ENCODE results near the gene CYFIP2.
A peak's percentile ranks its signal among the peaks of the same experiment; 100 is the strongest.

The CYFIP2 gene

DNA sequence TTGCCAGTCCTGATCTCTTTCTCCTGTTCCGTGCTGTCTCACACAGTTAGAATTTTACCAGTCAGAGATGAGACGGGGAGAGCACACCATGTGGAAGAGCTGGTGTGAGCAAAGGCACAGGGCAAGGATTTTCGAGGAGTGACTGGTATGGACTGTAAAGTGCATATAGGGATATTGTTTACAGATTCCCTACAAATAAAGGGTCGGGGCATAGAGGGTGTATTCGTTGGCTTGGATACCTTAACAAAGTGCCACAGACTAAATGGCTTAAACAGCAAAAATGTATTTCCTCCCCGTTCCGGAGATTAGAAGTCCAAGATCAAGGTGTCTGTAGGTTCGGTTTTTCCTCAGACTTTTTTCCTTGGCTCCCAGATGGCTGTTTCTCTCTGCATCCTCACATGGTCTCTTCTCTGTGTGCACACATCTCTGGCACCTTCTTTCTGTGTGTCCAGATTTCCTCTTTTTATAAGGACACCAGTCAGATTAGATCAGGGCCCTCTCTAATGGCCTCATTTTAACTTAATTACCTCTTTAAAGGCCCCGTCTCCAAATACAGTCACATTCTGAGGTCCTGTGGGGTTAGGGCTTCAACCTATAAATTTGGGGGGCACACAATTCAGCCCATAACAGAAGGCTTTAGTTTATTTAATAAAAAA lies 23.4 kb downstream of the CYFIP2 start:
- DNase-seq, result no peak

DNA sequence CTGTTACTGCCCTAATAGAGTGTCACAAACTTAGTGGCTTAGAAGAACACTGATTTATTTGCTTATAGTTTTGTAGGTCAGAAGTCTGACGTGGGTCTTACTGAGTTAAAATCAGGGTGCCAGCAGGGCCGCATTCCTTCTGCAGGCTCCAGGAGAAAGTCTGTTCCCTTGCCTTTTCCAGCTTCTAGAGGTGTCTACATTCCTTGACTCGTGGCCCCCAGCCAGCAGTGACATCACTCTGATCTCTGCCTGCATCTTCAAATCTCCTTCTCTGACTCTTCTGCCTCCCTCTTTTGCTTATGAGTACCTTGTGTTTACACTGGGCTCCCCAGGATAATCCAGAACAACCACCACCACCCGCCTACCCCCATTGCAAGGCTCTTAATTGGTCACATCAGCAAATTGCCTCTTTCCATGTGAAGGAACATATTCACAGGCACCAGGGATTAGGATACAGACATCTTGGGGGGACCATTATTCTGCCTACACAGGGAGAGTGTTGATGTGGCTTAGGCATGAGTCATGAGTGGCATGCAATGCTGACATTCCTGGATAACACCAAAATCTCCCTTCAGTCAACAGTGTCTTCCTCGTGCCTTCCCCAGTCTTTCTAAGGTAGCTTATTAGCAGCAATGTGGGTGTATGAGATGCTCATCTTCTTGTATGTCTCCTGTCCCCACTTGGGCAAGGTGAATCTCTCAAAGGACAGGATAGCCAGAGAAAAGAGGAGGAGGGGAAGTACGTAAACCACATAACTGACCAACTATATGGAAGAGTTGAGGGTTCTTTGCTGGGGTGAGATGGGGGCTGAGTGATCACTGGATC lies 24.4 kb downstream of the CYFIP2 start:
- no peak for DNase-seq

DNA sequence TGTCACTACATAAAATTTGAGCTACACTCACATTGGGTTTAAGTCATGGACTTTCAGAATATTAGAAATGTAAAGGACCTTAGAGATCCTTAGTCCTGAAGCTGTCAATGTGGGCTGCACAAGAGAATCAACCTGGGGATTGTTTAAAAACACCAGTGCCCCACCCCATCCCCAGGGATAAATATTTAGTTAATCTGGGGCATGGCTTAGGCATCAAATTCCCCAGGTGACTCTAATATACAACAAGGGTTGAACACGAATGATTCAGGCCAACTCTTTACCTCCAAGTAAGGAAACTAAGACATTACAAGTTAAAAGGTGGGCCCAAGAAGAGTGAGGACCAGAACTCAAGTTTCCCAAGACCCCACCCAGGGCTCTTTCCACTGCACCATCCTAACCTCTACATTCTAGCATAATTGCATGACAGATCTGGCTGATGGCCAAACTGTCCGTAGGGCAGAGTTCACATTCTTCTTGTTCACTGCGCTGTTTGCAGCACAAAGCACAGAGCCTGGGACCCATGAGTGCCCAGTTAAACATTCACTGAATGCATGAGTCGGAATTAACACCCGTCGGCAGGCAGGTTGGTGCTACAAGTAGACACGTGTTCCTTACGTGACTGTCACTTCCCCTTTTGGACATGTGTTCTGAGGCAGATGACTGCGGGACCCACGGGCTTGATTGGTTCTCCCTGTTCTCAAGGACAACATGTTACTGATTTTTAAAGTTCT lies 25.2 kb downstream of the CYFIP2 start:
- no peak for DNase-seq

DNA sequence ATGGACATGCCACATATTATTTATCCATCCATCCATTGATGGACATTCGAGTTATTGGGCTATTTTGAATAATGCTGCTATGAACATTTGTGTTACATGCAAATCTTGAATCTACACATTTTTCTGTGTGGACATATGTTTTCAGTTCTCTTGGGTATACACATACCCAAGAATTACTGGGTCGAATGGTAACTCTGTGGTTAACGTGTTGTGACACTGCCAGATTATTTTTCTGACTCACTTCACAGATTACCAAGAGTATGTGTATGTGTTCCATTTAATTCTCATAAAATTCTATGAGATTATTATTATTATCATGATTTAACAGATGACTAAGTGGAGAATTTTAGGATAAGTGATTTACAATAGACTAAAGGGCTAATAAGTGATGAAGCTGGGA lies 26.7 kb downstream of the CYFIP2 start:
- no peak for DNase-seq

DNA sequence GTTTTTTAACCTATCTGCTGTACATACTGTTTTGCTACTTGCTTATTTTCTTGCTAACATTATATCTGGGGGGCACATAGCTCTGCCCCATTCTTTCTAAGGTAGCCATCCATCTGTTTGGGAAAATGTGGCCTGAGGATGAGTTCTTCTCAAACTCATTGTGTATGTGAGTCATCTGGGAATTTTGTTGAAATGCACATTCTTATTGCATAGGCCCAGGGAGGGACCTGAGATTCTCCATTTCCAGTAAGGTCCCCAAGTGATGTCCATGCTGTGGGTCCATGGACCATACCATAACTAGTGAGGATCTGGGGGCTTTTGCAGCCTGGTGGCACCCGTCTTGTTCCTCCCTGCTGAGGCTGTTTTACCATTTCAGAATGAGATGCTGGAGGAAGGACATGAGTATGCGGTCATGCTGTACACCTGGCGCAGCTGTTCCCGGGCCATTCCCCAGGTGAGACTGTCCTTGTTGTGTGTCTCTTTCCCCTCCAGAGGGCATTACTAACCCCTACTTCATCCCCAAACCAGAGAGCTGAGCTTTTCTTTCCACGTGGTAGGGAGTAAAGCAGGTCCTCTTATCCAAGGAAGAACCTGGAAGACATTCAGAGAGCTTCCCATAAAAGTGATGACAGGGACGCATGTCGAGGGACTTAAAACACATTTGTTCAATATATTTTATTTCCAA lies 28.6 kb downstream of the CYFIP2 start:
- no peak for DNase-seq

DNA sequence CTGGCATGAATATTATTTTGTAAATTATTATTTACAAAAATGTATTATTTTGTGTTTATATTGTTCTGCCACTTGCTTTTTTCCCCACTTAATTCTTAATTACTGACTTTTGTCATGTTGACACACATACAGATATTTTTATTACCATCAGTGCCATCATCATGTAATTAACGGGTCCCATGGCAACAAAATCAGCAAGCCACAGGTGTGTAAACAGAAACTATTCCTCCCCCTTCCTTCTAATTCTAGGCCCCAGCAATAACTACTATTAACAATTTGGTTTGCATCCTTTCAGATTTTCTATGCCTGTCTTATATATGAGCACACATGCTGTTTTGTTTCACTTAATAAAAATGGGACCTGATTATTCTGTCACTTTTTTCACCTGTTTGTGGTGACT lies 29.3 kb downstream of the CYFIP2 start:
- no peak for DNase-seq

DNA sequence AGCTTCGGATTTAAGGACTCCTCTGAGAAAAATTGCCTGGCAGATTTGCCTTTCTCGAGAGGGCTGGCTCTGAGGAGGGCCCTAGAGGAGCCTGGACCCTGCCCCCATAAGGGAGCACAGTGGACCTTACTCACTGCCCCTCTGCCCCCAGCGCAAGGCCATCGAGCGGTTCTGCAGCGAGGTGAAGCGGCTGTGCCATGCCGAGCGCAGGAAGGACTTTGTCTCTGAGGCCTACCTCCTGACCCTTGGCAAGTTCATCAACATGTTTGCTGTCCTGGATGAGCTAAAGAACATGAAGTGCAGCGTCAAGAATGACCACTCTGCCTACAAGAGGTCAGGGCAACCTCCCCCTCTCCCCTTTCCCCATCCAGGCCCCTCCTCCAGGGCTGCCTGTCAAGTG lies 34.6 kb downstream of the CYFIP2 start:
- no peak for DNase-seq

DNA sequence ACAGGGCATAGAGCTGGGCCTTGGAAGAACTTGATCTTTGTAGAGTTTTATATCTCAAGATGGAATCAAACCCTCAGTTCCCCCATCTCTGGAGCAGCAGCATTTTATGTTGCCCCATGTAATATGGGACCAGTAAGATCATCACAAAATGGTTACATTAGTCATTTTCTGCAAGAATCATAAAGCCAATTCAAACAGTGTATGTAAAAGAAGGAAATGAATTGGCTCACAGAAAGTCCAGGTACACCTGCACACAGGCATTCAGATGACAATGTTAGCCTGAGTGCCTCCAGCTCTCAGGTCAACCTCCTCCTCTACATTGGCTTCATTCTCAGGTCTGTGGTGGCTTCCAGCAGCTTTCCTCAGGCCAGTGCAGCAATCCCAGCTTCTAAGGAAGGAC lies 35.1 kb downstream of the CYFIP2 start:
- DNase-seq, result no peak

DNA sequence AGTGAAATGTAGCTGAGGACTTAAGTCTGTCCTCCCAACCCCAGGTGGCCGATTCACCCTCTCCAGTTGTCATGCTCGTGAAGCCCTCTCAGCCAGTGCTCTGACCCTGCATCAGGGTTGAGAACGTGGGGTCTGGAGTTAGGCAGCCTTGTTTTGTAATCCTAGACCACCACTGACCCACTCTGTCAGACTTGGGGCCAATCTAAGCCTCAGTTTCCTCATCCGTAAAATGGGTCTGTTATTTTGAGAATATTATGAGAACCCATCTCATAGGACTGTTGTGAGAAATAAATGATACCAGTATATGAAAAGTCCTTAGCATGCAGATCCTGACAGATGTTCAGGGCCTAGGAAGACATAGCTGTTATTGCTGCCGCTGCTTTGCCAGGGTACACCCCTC lies 37.1 kb downstream of the CYFIP2 start:
- DNase-seq, result no peak

DNA sequence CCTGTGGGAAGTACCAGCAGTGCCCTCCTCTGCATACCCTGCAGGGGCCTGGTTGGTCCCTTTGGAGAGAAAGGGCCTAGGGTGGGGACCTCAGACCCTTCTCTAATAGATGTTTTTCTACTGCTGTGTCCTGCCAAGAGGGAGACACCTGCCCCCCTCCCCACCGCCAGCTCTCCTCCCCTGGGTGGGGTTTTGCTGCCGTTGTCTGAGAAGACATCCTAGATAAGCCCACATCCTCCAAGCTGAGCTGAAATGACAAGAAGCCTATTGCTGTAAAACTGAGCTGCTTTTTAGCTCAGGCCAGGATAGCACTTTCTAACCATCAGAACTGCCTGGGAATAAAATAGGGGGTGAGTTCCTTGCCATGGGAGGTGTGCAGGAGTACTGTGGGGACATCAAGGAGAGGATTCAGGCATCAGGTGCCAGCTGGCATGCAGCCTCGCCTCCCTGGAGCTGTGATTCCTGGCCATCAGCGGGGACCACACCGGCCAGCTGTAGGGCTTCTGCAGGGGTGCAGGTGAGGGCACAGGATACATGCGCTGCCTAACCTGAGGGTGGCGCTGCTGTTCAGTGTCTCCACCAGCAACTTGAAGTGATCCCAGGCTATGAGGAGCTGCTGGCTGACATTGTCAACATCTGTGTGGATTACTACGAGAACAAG lies 37.9 kb downstream of the CYFIP2 start:
- DNase-seq, result no peak

DNA sequence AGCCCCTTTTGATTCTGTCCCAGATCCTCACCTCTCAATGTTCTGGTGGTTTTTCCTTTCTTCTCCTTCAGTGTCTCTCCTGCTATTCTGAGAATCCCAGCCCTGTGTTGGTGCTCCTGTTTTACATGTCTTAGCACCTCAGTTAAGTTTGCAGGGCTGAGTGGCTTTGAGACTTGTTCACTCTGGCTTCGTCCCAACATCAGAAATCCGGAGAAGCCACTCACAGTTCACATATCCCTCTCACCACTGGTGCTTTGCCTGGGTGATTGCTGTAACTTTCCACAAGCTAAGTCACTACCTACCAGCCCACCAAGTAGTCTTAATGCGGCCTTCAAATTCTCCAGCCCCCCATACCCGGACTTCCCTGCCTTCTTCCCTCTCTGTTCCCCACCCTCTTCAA lies 40.2 kb downstream of the CYFIP2 start:
- DNase-seq, result no peak

DNA sequence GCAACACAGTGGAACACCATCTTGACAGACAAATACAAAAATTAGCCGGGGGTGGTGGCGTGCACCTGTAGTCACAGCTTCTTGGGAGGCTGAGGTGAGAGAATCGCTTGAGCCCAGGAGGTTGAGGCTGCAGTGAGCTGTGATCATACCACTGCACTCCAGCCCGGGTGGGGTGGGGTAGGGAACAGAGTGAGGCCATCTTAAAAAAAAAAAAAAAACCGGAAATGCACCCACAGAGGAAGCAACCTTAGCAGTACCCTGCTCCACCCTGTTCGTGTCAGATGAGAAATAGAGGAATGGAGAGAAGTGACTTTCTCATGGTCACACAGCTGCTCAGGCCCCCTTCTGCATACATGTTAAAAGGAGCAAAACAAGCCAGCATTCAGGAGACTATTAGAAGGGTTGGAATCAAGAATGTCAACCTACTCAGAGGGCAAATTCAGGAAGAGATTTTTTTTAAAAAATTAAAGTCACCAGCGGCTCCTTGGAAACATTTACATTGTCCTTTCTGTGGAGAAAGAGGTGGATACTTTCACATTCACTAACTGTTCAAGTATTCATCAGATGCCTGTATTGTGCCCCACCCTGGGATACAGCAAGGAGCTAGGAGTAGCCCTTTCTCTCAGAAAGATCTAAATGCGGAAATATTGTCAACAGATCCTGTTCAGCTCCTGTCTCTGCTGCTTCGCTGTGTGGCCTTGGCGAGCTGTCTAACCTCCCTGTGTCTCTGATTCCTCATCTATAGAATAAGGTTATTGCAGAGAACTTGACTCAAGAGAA lies 41.0 kb downstream of the CYFIP2 start:
- DNase-seq, result no peak

DNA sequence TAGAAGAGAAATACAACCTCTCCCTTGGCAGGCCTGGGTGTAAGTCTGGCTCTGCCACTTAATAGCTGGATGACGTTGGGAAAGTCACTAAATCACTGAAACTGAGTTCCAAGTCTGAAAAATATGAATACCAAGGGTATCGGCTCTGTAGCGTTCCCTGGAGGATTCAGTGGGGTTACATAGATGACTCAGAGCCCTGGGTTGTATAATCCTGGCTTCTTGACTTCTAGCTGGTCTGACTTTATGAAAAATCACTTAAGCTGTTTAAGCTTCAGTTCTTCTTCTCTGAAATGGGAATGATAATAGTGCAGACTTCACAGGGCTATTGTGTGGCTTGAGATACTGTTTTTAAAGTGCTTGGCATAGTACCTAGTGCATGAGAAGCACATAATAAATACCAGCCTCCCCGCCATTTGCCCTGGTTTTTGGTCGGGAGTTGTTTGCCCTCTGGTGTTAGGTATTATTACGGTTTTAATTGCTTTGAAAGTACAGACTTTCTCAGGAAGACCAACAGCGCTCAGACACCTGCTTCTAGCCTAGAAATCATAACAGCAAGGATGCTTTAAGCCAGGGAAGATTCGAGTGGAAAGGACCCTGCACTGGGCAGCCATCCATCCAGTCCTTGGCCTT lies 43.0 kb downstream of the CYFIP2 start:
- no peak for DNase-seq

DNA sequence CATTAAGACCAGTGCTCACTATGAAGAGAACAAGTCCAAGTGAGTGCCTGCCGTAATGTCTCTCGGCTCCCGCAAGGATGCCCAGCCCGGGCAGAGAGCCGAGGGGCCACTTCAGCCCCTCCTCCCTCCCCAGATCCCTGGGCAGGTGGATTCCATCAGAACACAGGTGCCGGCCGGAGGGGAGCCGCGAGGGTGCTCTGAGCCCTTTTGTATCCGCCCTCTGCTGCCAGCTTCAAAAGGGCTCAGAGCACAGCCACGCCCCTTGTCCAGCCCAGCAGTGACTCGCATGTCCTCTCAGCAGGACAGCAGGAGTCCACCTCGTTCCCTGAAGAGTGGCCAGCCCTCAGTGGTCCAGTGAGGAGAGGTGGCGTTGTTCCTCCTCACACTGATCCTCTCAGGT lies 43.9 kb downstream of the CYFIP2 start:
- DNase-seq, result no peak

DNA sequence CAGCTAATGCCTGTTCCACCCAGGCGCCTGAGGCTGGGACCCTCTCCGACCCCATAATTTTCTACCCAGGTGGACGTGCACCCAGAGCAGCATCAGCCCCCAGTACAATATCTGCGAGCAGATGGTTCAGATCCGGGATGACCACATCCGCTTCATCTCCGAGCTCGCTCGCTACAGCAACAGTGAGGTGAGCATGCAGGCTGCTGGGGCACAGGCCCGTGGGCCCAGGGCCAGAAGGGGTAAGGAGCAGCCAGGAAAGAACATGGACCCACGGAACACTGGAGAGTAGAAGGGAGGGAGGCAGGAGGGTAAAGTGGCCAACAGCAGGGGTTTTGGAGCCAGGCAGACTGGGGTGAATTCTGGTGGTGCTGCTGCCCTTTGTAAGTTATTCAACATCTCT lies 45.7 kb downstream of the CYFIP2 start:
- no peak for DNase-seq

DNA sequence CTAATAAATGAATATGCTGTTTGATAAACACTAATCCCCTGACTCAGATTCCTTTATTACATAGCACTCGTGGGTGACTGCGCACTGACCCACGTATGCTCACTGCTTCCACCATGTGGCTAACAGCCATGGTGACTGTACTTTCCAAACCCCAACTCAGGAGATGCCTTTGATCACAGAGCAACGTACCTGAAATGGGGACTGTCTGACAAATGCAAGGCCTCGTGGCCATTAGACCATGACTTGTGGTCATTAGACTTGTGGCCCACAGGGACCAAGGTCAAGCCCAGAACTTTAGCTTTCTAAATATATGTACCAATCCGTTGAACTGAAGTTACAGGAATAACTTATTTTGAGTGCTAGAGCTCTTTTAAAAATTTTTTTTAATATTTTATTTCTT lies 46.6 kb downstream of the CYFIP2 start:
- DNase-seq, result peak; percentile 31 to 34

DNA sequence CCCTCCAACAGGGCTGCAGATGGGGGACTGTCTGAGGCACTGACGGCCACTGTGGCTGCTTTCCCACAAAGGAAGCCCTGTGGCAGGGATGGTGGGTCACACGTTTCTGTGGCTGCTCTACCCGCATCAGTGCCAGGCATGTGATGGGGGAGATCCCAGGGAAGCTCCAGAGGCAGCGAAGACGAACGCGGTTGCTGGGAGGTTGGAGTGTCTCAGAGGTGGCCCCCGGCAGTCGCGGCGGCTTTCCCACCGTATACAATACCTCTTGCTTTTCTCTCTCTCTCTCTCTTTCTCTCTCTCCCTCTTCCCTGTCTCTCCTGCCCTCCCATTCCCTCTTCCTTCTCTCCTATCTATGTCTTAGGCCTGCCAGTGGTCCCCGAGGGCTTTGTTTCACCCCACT lies 56.7 kb downstream of the CYFIP2 start:
- no peak for DNase-seq

DNA sequence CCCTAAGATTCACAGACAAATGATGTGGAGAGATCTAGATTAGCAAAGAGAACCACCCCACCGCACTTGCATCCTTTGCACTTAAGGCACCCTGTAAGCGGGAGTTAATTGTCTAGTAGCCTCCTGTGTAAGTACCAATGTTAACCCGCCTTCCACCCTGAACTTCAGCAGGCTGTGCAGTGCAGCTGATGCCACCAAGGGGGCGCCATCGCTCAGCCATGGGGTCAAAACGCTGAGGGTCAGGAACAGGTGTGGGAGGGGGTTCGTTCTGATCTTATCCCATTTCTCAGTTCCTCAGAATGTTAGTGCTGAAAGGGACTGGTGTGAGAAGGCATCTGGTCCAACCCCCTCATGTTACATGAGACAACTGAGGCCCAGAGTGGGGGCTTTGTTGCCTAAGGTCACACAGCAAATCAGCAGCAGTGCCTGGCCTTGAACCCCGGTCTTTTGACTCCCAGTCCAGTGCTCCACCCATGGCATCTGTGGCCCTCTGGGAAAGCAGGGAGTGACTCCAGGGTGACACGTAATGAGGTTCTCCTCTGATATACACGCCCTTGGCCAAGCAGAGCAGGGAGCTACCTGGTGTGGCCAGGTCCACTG lies 57.3 kb downstream of the CYFIP2 start:
- DNase-seq, result no peak

DNA sequence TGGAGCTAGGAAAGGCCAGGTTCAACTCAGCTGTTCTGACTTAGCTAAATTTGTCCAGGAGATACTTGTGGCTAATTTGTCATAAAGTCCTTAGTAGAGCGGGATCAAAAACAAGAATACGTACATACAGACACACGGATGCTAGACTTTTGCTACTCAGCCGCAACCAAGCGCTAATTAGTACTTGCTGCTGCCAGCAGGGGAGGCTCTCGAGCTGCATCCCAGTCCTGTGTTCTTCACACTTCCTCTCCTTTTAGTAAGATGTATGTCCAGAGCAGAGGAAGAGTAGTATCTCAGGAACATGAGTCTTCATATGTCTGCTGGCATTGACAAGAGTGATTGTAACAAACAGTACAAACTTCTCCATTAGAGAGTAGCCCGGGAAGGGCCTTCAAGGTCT lies 58.3 kb downstream of the CYFIP2 start:
- peak in 1 of 2 experiments; percentile 15 for DNase-seq

DNA sequence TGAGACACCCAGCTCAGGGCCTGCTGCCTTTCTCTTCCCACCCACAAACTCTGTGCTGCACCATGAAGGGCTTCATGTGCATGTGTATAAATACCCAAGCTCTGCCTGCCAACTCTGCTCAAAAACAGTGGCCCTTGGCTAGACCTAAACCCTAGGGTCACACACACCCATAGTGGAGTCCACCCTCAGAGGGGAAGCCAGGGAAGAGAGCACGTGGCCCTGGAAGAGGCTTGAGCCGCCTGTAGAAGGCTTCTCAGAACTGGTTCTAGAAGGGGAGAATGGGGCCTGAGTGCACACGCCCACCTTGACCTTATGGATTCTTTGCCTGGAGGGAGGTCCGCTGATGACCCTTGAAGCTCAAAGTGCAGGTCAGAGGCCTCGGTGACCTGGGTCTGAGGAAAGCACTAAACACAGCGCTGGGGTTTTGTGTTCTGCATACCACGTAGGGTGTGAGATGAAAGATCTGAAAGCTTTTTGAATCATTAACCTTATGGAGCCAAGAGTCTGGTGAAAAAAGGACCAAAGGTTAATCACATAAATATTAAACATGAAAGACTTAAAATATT lies 60.6 kb downstream of the CYFIP2 start:
- no peak for DNase-seq

DNA sequence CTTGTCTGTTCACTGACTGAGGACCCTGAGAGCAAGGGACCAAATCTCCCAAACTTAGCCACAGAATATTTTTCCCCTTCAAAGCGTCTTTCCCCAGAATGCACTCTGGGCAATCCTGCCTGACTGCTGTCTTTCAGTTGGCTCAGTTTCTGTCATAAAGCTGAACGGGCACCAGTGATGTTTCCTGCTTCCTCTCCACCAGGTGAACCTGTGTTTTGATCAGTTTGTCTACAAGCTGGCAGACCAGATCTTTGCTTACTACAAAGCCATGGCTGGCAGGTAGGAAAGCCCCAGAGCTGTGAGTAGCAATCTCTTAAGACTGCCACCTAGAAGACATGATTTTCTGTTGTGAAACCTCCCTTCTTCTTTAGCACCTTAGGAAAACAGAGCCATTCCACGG lies 61.8 kb downstream of the CYFIP2 start:
- no peak for DNase-seq
